Measurements from ENCODE around the gene SYNE2.

GRCh38 chr14:64203366-64204006 is 350.7 kb downstream of the SYNE2 start:
- TF ChIP-seq CTCF (IDR thresholded peaks at IDR 0.05; ENCODE audit: low read depth, low read length, missing input control) (no peak), SP1 (IDR thresholded peaks at IDR 0.05) (no peak), TAF1 (conservative IDR thresholded peaks at IDR 0.05) (no peak), RAD21 (IDR thresholded peaks at IDR 0.05) (no peak), REST (IDR thresholded peaks at IDR 0.05) (no peak), YY1 (IDR thresholded peaks at IDR 0.05) (no peak), FOXA1 (IDR thresholded peaks at IDR 0.05) (no peak), JUND (IDR thresholded peaks at IDR 0.05) (no peak), ZBTB33 (IDR thresholded peaks at IDR 0.05) (no peak), MAX (IDR thresholded peaks at IDR 0.05) (no peak)

All from liver (tissue), 3 donors.